Inferior parietal cortex (tissue), 1 donor: ENCODE results near the gene PHACTR1.
"Not testable (repeated sequence)": the region's sequence is repeated elsewhere in the genome, so short reads cannot be mapped to it uniquely, and the experiment has no call there.

Experiments
- DNase-seq: peaks from one replicate; pipeline ENCODE4 v3.0.0-alpha.2; 2016; ENCODE audit errors: extremely low spot score

The PHACTR1 gene

DNA sequence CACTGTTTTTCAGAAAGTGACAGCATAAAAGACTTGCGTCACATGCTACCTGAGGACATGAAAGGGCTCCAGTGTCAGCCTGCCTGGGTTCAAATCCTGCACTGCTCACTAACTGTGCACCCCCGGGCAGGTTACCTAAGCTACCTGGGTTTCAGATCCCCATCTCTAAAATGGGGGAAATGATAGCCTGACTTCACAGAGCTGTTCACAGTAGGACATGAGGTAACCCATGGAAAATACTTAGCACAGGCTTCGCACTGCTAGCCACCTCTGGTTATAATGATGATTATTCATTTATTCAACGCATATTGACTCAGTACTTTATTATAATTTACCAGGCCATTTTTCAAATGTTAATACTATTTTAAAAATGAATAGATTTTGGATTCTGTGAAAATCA lies 588.7 kb downstream of the PHACTR1 start:
- DNase-seq, result no peak

DNA sequence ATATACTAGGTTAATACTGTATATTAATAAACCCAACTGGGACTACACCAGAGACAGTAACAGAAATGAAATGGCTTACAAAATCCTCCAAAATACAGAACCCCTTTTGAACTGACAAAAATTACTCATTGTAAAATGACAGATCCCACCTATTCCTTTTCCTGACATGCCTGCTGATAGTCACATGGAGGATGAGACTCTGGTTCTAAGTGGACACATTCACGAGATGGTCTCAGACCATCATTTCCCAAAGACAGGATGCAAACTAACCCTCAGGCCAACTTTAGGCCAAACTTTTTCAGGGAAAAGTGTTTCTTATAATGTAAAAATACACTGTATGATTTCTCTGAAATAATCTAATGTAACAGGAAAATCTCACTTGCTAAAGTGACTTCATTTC lies 589.2 kb downstream of the PHACTR1 start:
- DNase-seq, result no peak

DNA sequence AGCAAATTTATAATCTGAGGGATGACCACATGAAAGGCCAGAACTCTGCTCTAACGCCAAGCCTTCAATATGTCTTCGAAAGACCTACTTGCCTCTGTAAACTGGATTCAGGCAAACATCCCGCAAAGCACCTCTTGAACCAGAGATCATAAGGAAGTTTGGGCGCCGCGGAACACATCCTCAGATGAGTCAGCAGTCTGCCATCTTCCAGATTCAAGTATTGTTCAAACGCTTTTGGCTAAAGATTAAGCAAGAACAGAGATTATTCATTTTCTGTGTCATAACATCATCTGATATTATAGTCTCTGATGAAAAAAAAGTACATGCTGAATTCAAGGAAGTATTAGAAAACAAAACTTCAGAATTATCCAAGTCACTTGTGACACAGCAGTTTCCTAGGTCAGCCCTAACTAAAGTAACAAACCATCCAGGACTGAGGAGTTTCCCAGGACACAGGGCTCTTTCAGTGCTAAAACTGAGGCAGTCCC lies 591.0 kb downstream of the PHACTR1 start:
- no peak for DNase-seq

- no peak for DNase-seq
Measured at GRCh38 chr6:13308332-13308731, 591.8 kb downstream of the PHACTR1 start.

GRCh38 chr6:13311155-13311554 lies 594.6 kb downstream of the PHACTR1 start:
- DNase-seq, result no peak

- no peak for DNase-seq
Measured at GRCh38 chr6:13314806-13315205, 598.2 kb downstream of the PHACTR1 start.

- DNase-seq, result no peak
Measured at GRCh38 chr6:13315896-13316295, 599.3 kb downstream of the PHACTR1 start.

DNA sequence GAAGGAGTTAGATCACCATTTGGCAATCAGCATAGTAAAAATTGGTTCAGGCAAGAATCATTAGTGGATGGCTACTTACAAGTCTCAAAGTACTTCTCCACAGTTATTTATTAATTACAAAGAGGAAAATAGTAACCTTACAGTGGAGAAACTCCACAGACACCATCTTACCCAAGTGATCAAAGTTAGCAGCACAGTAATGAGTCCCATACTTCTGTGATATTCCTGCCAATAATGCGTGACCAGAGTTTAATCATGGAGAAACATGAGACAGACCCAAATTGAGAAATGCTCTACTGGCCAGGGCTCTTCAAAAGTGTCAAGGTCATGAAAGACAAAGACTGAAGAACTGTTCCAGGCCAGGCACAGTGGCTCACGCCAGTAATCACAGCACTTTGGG lies 602.3 kb downstream of the PHACTR1 start:
- DNase-seq, result no peak

- no peak for DNase-seq
Measured at GRCh38 chr6:13319891-13320564, 603.5 kb downstream of the PHACTR1 start.

GRCh38 chr6:13326031-13326586 lies 609.5 kb downstream of the PHACTR1 start:
- not testable (repeated sequence) for DNase-seq

DNA sequence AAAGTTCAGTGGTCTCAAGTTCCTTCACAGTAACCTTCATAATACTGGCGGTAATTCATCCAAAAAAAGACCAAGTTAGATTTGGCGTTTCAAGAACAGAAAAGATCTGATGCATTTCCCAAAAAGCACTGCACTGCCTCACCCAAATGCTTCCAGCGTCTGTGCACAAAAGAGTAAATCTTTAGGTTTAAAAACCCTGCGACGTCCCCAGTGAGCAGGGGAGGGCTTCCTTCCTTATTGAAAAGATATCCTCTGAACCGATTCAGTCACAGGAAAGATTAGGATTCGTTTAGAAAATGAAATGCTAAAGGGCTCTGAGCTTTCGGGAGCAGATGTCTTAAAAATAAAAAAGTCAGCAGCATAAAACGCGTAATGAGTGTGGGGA lies 611.1 kb downstream of the PHACTR1 start:
- DNase-seq, result peak; percentile 55

DNA sequence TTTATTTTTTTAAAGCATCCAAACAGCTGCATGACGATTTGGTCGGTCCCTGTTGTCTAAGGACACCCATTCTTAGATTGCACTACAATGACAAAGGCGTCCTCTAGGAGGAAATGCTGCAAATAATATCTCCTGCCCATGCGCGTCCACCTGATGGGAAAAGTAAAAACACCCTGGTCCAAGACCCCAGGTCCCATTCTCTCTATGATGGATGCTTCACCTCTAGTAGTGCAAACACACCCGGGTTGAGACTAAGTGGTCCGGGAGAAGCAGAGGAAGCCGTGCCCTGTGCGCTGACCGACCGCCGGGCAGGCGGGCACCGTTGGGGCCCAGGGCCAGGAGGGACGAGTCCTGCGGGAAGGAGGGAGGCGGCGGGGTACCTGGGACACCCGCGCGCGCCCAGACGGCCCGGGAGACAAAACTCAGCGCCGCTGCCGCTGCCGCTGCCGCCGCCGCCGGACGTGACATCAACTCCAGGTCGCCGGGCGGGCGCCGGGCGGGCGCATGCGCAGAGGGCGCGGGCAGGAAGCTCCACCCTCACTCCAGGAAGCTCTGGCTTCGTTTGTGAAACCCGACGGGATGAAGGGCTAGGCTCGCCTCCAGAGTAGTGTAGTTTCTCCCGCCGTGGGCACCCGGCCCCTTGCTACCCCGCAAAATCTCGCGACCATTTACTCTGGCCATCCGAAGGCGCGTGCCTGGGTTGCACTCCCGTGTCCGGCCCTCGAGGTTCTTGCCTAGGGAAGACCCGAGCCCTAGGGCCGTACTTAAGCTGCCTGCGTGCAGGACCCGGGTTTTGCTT lies 611.7 kb downstream of the PHACTR1 start, which contains the start of gene TBC1D7:
Gene TBC1D7, minus strand, starts transcription at position 462 of the 799 bp plus-strand sequence. CDS start 1,639 bp downstream, outside the sequence.
- DNase-seq, result peak; percentile 92

DNA sequence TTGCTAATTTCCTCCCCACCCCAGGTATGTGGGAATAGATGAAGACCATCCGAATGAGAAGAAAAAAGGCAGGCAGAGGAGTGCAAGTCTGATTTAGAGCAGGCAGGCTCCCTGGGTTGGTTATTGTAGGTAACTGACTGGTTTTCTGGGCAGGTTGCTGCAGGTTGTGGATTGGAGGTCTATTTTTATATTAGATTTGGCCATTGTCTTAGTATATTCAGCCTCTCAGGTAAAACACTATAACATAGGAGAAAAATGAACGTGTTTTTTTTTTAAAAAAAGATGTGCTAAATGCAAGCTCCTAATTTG lies 612.3 kb downstream of the PHACTR1 start:
- no peak for DNase-seq

DNA sequence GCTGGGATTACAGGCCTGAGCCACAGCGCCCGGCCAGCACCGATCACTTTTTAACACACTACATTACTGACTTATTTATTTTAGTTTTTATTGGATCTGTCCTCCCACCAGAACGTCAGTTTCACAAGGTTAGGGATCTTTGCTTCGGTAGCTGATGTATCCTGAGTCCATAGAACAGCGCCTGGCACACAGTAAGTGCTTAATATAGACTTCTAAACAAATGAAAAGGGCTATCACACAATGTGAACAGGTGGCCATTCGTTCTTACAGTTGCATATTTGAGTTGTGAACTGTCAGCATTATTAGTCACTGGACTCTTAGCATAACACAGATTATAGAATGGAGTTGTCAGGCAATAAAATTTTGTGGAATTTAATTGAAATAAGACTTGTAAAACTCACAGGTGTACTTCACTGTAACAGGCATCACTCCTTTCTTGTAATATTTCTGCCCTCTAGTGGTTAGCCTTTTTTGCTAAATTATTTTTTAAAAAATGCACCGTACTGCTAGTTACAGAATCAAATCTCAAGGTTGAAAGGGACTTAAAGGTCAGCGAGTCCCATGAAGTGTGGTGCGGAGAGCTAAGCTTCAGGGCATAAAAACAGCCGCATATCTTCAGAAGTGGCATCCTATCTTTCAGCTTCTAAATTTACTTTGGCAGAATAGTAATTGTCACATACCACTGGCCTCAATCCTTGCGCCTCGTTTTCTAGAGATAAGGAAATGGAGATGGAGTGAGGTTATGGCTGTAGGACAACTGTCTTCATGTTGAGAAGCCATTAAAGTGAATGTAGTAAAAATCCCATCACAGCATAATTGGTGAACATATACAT lies 615.2 kb downstream of the PHACTR1 start:
- peak; percentile 78 for DNase-seq

- no peak for DNase-seq
Measured at GRCh38 chr6:13332349-13332706, 615.8 kb downstream of the PHACTR1 start.

- DNase-seq, result no peak
Measured at GRCh38 chr6:13334953-13335352, 618.4 kb downstream of the PHACTR1 start.

- peak; percentile 86 for DNase-seq
Measured at GRCh38 chr6:13336553-13336952, 620.0 kb downstream of the PHACTR1 start.

GRCh38 chr6:13338038-13338437 lies 621.5 kb downstream of the PHACTR1 start:
- no peak for DNase-seq
